GM23338 (cell line): ENCODE data around the gene CPT1A. TPM values are rescaled to one million over a fixed set of nuclear protein-coding genes. Genes with fewer than 3 reads are reported as not detected.

Source experiments
- ATAC-seq: fragments of 200-7000 bp; cut with Tn5 transposase; 3 replicates; pipeline ENCODE4 v1.9.1; 2020
- DNase-seq: peaks from one replicate; pipeline ENCODE4 v3.0.0-alpha.2; 2015; ENCODE audit warnings: low spot score
- H2AFZ ChIP-seq: fragments of 200-600 bp; sonication (generic); 2 replicates; pipeline ENCODE4 v1.8.0; 2016; ENCODE audit warnings: antibody characterized with exemption, mild to moderate bottlenecking, moderate library complexity
- H3F3A ChIP-seq: fragments of 200-600 bp; sonication (generic); replicated peaks from 2 replicates; pipeline ENCODE4 v1.8.0; 2017; ENCODE audit warnings: antibody characterized with exemption, mixed run types, low read depth
- H3K27ac ChIP-seq: fragments of 200-600 bp; sonication (generic); 2 replicates; pipeline ENCODE4 v1.6.1; 2016; ENCODE audit warnings: low read depth
- H3K27me3 ChIP-seq: fragments of 200-600 bp; sonication (generic); 2 replicates; pipeline ENCODE4 v1.8.0; 2016; ENCODE audit warnings: mild to moderate bottlenecking, mixed run types, moderate library complexity; ENCODE audit not compliant: insufficient read depth
- H3K36me3 ChIP-seq: fragments of 200-600 bp; sonication (generic); 2 replicates; pipeline ENCODE4 v1.8.0; 2016; ENCODE audit warnings: mild to moderate bottlenecking; ENCODE audit not compliant: insufficient read depth
- H3K4me1 ChIP-seq: fragments of 200-600 bp; sonication (generic); 2 replicates; pipeline ENCODE4 v1.8.0; 2016; ENCODE audit warnings: mild to moderate bottlenecking, moderate library complexity; ENCODE audit not compliant: insufficient read depth
- H3K4me2 ChIP-seq: fragments of 200-600 bp; sonication (generic); 2 replicates; pipeline ENCODE4 v1.7.1; 2017; ENCODE audit warnings: mixed run types
- H3K4me3 ChIP-seq: fragments of 200-600 bp; sonication (generic); 2 replicates; pipeline ENCODE4 v1.6.1; 2016; ENCODE audit warnings: mixed run types
- H3K79me2 ChIP-seq: fragments of 200-600 bp; sonication (generic); replicated peaks from 2 replicates; pipeline ENCODE4 v1.8.0; 2017; ENCODE audit warnings: mild to moderate bottlenecking; ENCODE audit not compliant: insufficient read depth
- H3K9me2 ChIP-seq: fragments of 200-600 bp; sonication (generic); 2 replicates; pipeline ENCODE4 v1.8.0; 2017; ENCODE audit not compliant: insufficient read depth
- H4K20me1 ChIP-seq: fragments of 200-600 bp; sonication (generic); replicated peaks from 2 replicates; pipeline ENCODE4 v1.8.0; 2017; ENCODE audit warnings: mild to moderate bottlenecking; ENCODE audit not compliant: insufficient read depth
- H3K27ac Mint-ChIP-seq: 2 replicates; pipeline ENCODE4 v1.8.0; 2020; ENCODE audit warnings: inconsistent platforms, mild to moderate bottlenecking, moderate library complexity, mixed read lengths
- H3K27me3 Mint-ChIP-seq: 3 replicates; pipeline ENCODE4 v1.8.0; 2022; ENCODE audit warnings: low read depth, mild to moderate bottlenecking, moderate library complexity, mixed read lengths, inconsistent platforms; ENCODE audit not compliant: insufficient read depth, poor library complexity
- H3K36me3 Mint-ChIP-seq: 3 replicates; pipeline ENCODE4 v1.8.0; 2021; ENCODE audit warnings: low read depth, mild to moderate bottlenecking, inconsistent platforms, moderate library complexity, mixed read lengths
- H3K4me1 Mint-ChIP-seq: 3 replicates; pipeline ENCODE4 v1.8.0; 2020; ENCODE audit warnings: mild to moderate bottlenecking, inconsistent platforms, mixed read lengths
- H3K4me3 Mint-ChIP-seq: 3 replicates; pipeline ENCODE4 v1.8.0; 2021; ENCODE audit warnings: moderate library complexity, mild to moderate bottlenecking, inconsistent platforms, mixed read lengths
- H3K9me3 Mint-ChIP-seq: 3 replicates; pipeline ENCODE4 v1.8.0; 2020; ENCODE audit warnings: moderate library complexity, mild to moderate bottlenecking, inconsistent platforms, mixed read lengths
- CREB1 ChIP-seq: fragments of 250-450 bp; sonication (Bioruptor Pico); IDR thresholded peaks from 2 replicates; pipeline ENCODE4 v1.5.0; 2020; ENCODE audit warnings: low read depth, mild to moderate bottlenecking, moderate library complexity
- EZH2phosphoT487 ChIP-seq: fragments of 200-600 bp; sonication (generic); IDR thresholded peaks from one replicate; pipeline ENCODE4 v1.8.1; 2018; ENCODE audit warnings: antibody characterized with exemption; ENCODE audit not compliant: unreplicated experiment
- NANOG ChIP-seq: IDR thresholded peaks from 2 replicates; pipeline ENCODE4 v1.6.1; 2016; ENCODE audit warnings: antibody characterized with exemption, borderline replicate concordance
- POLR2AphosphoS5 ChIP-seq: IDR thresholded peaks from 2 replicates; pipeline ENCODE4 v1.6.1; 2016; ENCODE audit warnings: antibody characterized with exemption, low read depth
- STAT1 ChIP-seq: IDR thresholded peaks from one replicate; pipeline ENCODE4 v1.6.1; 2016; ENCODE audit warnings: antibody characterized with exemption; ENCODE audit not compliant: unreplicated experiment
- ZNF114 ChIP-seq: fragments of 250-450 bp; sonication (Bioruptor Pico); IDR thresholded peaks from 2 replicates; pipeline ENCODE4 v1.5.0; 2020; ENCODE audit warnings: mild to moderate bottlenecking, moderate library complexity
- ZNF331 ChIP-seq: fragments of 250-450 bp; sonication (Bioruptor Pico); IDR thresholded peaks from 2 replicates; pipeline ENCODE4 v1.5.0; 2020; ENCODE audit warnings: low read depth, mild to moderate bottlenecking, moderate library complexity
- polyA plus RNA-seq: library from polyadenylated mRNA; unstranded; fragments of >200 nt; fragmentation: Nextera tagmentation; extraction: Ambion mirVana; gene quantifications from 2 replicates; pipeline ENCODE4 v1.2.1, GENCODE V29; 2016
- total RNA-seq: library from RNA; depleted of rRNA; stranded (reverse); fragments of >200 nt; shearing (Covaris generic); gene quantifications from 2 replicates; pipeline ENCODE4 v1.2.3, GENCODE V29; 2014
- TF ChIP-seq, protein P1 (sequence below), 2 experiments: fragments of 200-600 bp in 1 of 2; sonication (generic) in 1 of 2; conservative IDR thresholded peaks; 2 replicates each; pipeline versions ENCODE4 v1.5.1 to v1.6.1; 2016 to 2017; ENCODE audit warnings: antibody characterized with exemption in 2 of 2, low read depth in 2 of 2, mild to moderate bottlenecking in 2 of 2, moderate library complexity in 1 of 2
- TF ChIP-seq, protein P2 (sequence below): fragments of 250-450 bp; sonication (Bioruptor Pico); IDR thresholded peaks from 2 replicates; pipeline ENCODE4 v1.5.0; 2020; ENCODE audit warnings: mild to moderate bottlenecking, moderate library complexity
- TF ChIP-seq, protein P3 (sequence below): IDR thresholded peaks from 2 replicates; pipeline ENCODE4 v1.6.1; 2016; ENCODE audit warnings: antibody characterized with exemption

Gene CPT1A
- total and polyA plus RNA-seq, 2 experiments from 2014 or later: 2.6 to 9.5 TPM

DNA sequence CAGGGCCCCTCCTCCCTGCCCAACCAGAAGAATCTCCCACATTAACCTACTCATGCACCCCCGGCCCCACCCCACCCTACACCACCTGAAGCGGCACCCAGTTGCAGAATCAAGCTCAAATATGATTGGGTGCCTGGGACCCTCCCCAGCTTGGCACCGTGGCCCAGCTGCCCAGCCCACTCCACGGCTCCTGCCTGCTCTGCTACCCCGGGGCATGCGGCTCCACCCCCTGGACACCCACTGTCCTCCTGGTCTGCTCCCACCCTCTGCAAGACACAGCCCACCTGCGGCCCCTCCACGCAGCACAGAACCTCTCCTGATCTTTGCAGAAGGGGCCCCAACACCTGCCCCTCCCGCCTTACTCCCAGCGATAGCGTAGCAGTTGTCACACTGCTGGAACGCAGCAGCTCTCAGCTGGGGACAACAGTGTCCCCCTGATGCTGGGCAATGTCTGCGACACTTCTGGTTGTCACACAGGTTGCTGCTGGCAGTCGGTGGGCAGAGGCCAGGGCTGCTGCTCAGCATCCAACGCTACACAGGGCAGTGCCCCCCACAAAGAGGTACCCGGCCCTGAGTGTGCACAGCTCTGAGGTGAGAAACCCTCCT is 58.4 kb downstream of the CPT1A start:
- Mint-ChIP-seq H3K27me3 (peaks cover 10% of the 10 kb centered on the region), H3K9me3 (no peaks in the 10 kb centered on the region), H3K27ac (no peak overlapping the region; the same call in 1 of the 2 replicates), H3K36me3 (peaks cover 7% of the 10 kb centered on the region; the same call in 1 of the 3 replicates), H3K4me1 (peaks cover 8% of the 10 kb centered on the region; the same call in 2 of the 3 replicates), H3K4me3 (no peak overlapping the region)
- Histone ChIP-seq H3K36me3 (no peaks in the 10 kb centered on the region), H3K27ac (no peak overlapping the region), H3K27me3 (no peaks in the 10 kb centered on the region), H3K4me2 (no peak overlapping the region), H3F3A (no peaks in the 10 kb centered on the region), H4K20me1 (no peaks in the 10 kb centered on the region), H3K4me1 (no peaks in the 10 kb centered on the region), H3K9me2 (no peaks in the 10 kb centered on the region), H2AFZ (no peak overlapping the region), H3K4me3 (no peak overlapping the region), H3K79me2 (no peaks in the 10 kb centered on the region)
- no peak for ATAC-seq
- TF ChIP-seq ZNF114 (no peak), NANOG (no peak)
- TF ChIP-seq, protein P1, sequence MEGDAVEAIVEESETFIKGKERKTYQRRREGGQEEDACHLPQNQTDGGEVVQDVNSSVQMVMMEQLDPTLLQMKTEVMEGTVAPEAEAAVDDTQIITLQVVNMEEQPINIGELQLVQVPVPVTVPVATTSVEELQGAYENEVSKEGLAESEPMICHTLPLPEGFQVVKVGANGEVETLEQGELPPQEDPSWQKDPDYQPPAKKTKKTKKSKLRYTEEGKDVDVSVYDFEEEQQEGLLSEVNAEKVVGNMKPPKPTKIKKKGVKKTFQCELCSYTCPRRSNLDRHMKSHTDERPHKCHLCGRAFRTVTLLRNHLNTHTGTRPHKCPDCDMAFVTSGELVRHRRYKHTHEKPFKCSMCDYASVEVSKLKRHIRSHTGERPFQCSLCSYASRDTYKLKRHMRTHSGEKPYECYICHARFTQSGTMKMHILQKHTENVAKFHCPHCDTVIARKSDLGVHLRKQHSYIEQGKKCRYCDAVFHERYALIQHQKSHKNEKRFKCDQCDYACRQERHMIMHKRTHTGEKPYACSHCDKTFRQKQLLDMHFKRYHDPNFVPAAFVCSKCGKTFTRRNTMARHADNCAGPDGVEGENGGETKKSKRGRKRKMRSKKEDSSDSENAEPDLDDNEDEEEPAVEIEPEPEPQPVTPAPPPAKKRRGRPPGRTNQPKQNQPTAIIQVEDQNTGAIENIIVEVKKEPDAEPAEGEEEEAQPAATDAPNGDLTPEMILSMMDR (conservative IDR thresholded peaks at IDR 0.05; ENCODE audit: low read depth in 2 of 2): no peak
- no peak for DNase-seq

DNA sequence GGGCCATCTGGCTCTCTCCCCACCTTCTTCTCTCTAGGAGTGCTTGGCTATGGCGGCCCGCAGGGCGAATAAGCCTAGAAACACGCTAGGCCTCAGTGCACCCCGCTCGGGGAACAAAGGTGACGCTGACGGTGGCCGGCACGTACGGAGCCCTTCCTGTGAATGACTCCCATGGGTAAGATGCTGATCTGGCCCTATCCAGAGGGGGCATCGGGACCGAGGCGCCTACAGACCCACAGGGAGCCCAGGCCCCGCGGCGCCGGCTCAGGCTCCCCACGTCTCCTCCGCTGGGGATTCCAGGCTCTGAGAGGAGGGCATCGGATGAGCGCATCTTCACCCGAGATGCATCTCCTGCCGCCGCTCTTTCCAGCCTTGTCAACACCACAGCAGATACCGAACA is 59.0 kb downstream of the CPT1A start:
- Mint-ChIP-seq H3K4me3 (no peak overlapping the region), H3K27me3 (peaks cover 10% of the 10 kb centered on the region), H3K9me3 (no peaks in the 10 kb centered on the region), H3K4me1 (peaks cover 8% of the 10 kb centered on the region; the same call in 2 of the 3 replicates), H3K27ac (no peak overlapping the region), H3K36me3 (peaks cover 7% of the 10 kb centered on the region; the same call in 1 of the 3 replicates)
- H3K79me2 ChIP-seq: no peaks in the 10 kb centered on the region
- H3K9me2 ChIP-seq: no peaks in the 10 kb centered on the region
- H3K36me3 ChIP-seq: no peaks in the 10 kb centered on the region
- H3K4me3 ChIP-seq: no peak overlapping the region
- H3K27me3 ChIP-seq: no peaks in the 10 kb centered on the region
- no peaks in the 10 kb centered on the region for H4K20me1 ChIP-seq
- DNase-seq (no peak), ATAC-seq (no peak)
- H3F3A ChIP-seq: no peaks in the 10 kb centered on the region
- H2AFZ ChIP-seq: no peak overlapping the region
- no peak overlapping the region for H3K27ac ChIP-seq
- no peak overlapping the region for H3K4me2 ChIP-seq
- H3K4me1 ChIP-seq: no peaks in the 10 kb centered on the region
- TF ChIP-seq POLR2AphosphoS5: no peak
- no peak for TF ChIP-seq STAT1
- no peak for TF ChIP-seq ZNF114
- TF ChIP-seq, protein P2, sequence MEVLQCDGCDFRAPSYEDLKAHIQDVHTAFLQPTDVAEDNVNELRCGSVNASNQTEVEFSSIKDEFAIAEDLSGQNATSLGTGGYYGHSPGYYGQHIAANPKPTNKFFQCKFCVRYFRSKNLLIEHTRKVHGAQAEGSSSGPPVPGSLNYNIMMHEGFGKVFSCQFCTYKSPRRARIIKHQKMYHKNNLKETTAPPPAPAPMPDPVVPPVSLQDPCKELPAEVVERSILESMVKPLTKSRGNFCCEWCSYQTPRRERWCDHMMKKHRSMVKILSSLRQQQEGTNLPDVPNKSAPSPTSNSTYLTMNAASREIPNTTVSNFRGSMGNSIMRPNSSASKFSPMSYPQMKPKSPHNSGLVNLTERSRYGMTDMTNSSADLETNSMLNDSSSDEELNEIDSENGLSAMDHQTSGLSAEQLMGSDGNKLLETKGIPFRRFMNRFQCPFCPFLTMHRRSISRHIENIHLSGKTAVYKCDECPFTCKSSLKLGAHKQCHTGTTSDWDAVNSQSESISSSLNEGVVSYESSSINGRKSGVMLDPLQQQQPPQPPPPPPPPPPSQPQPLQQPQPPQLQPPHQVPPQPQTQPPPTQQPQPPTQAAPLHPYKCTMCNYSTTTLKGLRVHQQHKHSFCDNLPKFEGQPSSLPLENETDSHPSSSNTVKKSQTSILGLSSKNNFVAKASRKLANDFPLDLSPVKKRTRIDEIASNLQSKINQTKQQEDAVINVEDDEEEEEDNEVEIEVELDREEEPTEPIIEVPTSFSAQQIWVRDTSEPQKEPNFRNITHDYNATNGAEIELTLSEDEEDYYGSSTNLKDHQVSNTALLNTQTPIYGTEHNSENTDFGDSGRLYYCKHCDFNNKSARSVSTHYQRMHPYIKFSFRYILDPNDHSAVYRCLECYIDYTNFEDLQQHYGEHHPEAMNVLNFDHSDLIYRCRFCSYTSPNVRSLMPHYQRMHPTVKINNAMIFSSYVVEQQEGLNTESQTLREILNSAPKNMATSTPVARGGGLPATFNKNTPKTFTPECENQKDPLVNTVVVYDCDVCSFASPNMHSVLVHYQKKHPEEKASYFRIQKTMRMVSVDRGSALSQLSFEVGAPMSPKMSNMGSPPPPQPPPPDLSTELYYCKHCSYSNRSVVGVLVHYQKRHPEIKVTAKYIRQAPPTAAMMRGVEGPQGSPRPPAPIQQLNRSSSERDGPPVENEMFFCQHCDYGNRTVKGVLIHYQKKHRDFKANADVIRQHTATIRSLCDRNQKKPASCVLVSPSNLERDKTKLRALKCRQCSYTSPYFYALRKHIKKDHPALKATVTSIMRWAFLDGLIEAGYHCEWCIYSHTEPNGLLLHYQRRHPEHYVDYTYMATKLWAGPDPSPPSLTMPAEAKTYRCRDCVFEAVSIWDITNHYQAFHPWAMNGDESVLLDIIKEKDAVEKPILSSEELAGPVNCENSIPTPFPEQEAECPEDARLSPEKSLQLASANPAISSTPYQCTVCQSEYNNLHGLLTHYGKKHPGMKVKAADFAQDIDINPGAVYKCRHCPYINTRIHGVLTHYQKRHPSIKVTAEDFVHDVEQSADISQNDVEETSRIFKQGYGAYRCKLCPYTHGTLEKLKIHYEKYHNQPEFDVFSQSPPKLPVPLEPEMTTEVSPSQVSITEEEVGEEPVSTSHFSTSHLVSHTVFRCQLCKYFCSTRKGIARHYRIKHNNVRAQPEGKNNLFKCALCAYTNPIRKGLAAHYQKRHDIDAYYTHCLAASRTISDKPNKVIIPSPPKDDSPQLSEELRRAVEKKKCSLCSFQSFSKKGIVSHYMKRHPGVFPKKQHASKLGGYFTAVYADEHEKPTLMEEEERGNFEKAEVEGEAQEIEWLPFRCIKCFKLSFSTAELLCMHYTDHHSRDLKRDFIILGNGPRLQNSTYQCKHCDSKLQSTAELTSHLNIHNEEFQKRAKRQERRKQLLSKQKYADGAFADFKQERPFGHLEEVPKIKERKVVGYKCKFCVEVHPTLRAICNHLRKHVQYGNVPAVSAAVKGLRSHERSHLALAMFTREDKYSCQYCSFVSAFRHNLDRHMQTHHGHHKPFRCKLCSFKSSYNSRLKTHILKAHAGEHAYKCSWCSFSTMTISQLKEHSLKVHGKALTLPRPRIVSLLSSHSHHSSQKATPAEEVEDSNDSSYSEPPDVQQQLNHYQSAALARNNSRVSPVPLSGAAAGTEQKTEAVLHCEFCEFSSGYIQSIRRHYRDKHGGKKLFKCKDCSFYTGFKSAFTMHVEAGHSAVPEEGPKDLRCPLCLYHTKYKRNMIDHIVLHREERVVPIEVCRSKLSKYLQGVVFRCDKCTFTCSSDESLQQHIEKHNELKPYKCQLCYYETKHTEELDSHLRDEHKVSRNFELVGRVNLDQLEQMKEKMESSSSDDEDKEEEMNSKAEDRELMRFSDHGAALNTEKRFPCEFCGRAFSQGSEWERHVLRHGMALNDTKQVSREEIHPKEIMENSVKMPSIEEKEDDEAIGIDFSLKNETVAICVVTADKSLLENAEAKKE (CRISPR knock-in tag): no peak
- no peak for TF ChIP-seq CREB1 (CRISPR knock-in tag)
- TF ChIP-seq NANOG: no peak
- TF ChIP-seq, protein P3, sequence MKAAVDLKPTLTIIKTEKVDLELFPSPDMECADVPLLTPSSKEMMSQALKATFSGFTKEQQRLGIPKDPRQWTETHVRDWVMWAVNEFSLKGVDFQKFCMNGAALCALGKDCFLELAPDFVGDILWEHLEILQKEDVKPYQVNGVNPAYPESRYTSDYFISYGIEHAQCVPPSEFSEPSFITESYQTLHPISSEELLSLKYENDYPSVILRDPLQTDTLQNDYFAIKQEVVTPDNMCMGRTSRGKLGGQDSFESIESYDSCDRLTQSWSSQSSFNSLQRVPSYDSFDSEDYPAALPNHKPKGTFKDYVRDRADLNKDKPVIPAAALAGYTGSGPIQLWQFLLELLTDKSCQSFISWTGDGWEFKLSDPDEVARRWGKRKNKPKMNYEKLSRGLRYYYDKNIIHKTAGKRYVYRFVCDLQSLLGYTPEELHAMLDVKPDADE: no peak
- TF ChIP-seq, protein P1 (conservative IDR thresholded peaks at IDR 0.05; ENCODE audit: low read depth in 2 of 2): no peak
- no peak for TF ChIP-seq EZH2phosphoT487
- TF ChIP-seq ZNF331 (CRISPR knock-in tag): no peak
